Activated CD4-positive, CD25-positive, alpha-beta regulatory T cell treated with anti-CD3 and anti-CD28 coated beads, Interleukin-2, amount 50 U/mL, for 24 hours (primary cell): ENCODE data around the gene ADARB2.
"Not testable (repeated sequence)": the region's sequence is repeated elsewhere in the genome, so short reads cannot be mapped to it uniquely, and the experiment has no call there.

Source experiments
- ATAC-seq, 2 donors: fragments of 150-1000 bp; cut with Tn5 transposase; one replicate each; pipeline ENCODE4 v1.10.0; 2021; ENCODE audit warnings: mild to moderate bottlenecking in 1 of 2, moderate library complexity in 1 of 2

The ADARB2 gene

GRCh38 chr10:1177936-1178335 lies 559.4 kb downstream of the ADARB2 start:
- ATAC-seq: no peak

- ATAC-seq: no peak
These were observed 561.3 kb downstream of the ADARB2 start for GRCh38 chr10:1175956-1176565.

- peak in 1 of 2 donors; percentile 24 for ATAC-seq
These were observed 563.3 kb downstream of the ADARB2 start for GRCh38 chr10:1174022-1174421.

GRCh38 chr10:1173091-1173490 lies 564.2 kb downstream of the ADARB2 start:
- no peak for ATAC-seq

- ATAC-seq: no peak
These were observed 564.9 kb downstream of the ADARB2 start for GRCh38 chr10:1172256-1172984.

- ATAC-seq: no peak
These were observed 565.7 kb downstream of the ADARB2 start for GRCh38 chr10:1171586-1171985.

GRCh38 chr10:1171182-1171581 lies 566.1 kb downstream of the ADARB2 start:
- no peak for ATAC-seq

GRCh38 chr10:1170867-1171180 lies 566.5 kb downstream of the ADARB2 start:
- ATAC-seq: no peak

- no peak for ATAC-seq
These were observed 567.1 kb downstream of the ADARB2 start for GRCh38 chr10:1169981-1170866.

- ATAC-seq: no peak
These were observed 568.0 kb downstream of the ADARB2 start for GRCh38 chr10:1169186-1169885.

- no peak for ATAC-seq
These were observed 568.6 kb downstream of the ADARB2 start for GRCh38 chr10:1168763-1169162.

GRCh38 chr10:1166828-1167275 lies 570.5 kb downstream of the ADARB2 start:
- no peak for ATAC-seq

- no peak for ATAC-seq
These were observed 571.1 kb downstream of the ADARB2 start for GRCh38 chr10:1166101-1166827.

- no peak for ATAC-seq
These were observed 573.5 kb downstream of the ADARB2 start for GRCh38 chr10:1163831-1164230.

GRCh38 chr10:1163204-1163660 lies 574.1 kb downstream of the ADARB2 start:
- ATAC-seq: no peak

GRCh38 chr10:1162481-1163203 lies 574.7 kb downstream of the ADARB2 start:
- ATAC-seq: no peak

GRCh38 chr10:1161315-1161673 lies 576.0 kb downstream of the ADARB2 start:
- ATAC-seq: not testable (repeated sequence)

GRCh38 chr10:1160561-1161314 lies 576.6 kb downstream of the ADARB2 start:
- ATAC-seq: no peak

GRCh38 chr10:1159131-1160061 lies 577.9 kb downstream of the ADARB2 start:
- ATAC-seq: no peak

GRCh38 chr10:1158536-1158935 lies 578.8 kb downstream of the ADARB2 start:
- not testable (repeated sequence) for ATAC-seq
